LNCaP clone FGC (cell line): Measurements from ENCODE around the gene SPIN2A.
A peak's percentile ranks its signal among the peaks of the same experiment; 100 is the strongest.
"Not testable (repeated sequence)": the region's sequence is repeated elsewhere in the genome, so short reads cannot be mapped to it uniquely, and the experiment has no call there.

ENCODE experiments used
- DNase-seq: peaks from one replicate; pipeline ENCODE4 v3.0.0-alpha.2; 2011; ENCODE audit warnings: low read depth
- H3K4me3 ChIP-seq: 2 replicates; pipeline ENCODE4 v1.5.1; 2011; ENCODE audit warnings: mild to moderate bottlenecking, low read depth, low read length, control low read depth
- CTCF ChIP-seq: IDR thresholded peaks from 2 replicates; pipeline ENCODE4 v1.5.1; 2012; ENCODE audit warnings: mild to moderate bottlenecking; ENCODE audit not compliant: control insufficient read depth, insufficient read depth; ENCODE audit errors: extremely low read depth

The SPIN2A gene

GRCh38 chrX:57137073-57137472, at the start of gene SPIN2A:
Gene SPIN2A, minus strand, starts transcription at chrX:57137397. Its CDS starts 800 bp downstream, at chrX:57136597.
- not testable (repeated sequence) for DNase-seq

GRCh38 chrX:57178605-57179004, 41.4 kb upstream of the SPIN2A start:
- no peak for DNase-seq
- no peak overlapping the region for H3K4me3 ChIP-seq
- TF ChIP-seq CTCF = no peak

More at GRCh38 chrX:57137073-57137472, at the start of gene SPIN2A:
- not testable (repeated sequence) for H3K4me3 ChIP-seq

GRCh38 chrX:57177070-57177469, 39.9 kb upstream of the SPIN2A start:
- H3K4me3 ChIP-seq = no peak overlapping the region
- no peak for TF ChIP-seq CTCF
- no peak for DNase-seq

- H3K4me3 ChIP-seq = no peak overlapping the region
- DNase-seq = no peak
- TF ChIP-seq CTCF = no peak
These were observed 35.3 kb upstream of the SPIN2A start for GRCh38 chrX:57172544-57172943.

- H3K4me3 ChIP-seq = no peak overlapping the region
- peak; percentile 76 for TF ChIP-seq CTCF
- DNase-seq = peak; percentile 17
These were observed 19.3 kb upstream of the SPIN2A start for GRCh38 chrX:57156397-57157049.

GRCh38 chrX:57155171-57155570, 18.0 kb upstream of the SPIN2A start:
- no peak overlapping the region for H3K4me3 ChIP-seq
- TF ChIP-seq CTCF = no peak
- no peak for DNase-seq

- H3K4me3 ChIP-seq, DNase-seq: not testable (repeated sequence)
These were observed 15.0 kb upstream of the SPIN2A start for GRCh38 chrX:57152222-57152621.

GRCh38 chrX:57138674-57139073, 1.5 kb upstream of the SPIN2A start:
- TF ChIP-seq CTCF = no peak
- no peak for DNase-seq

More at GRCh38 chrX:57138674-57139073, 1.5 kb upstream of the SPIN2A start:
- H3K4me3 ChIP-seq = no peak overlapping the region
